GM18498 (cell line): ENCODE data around the gene PYCARD.
"Not testable (repeated sequence)": the region's sequence is repeated elsewhere in the genome, so short reads cannot be mapped to it uniquely, and the experiment has no call there.

Source experiments
- ATAC-seq: cut with Tn5 transposase; IDR thresholded peaks from one replicate; pipeline ENCODE4 v1.9.1; 2021; ENCODE audit warnings: mild to moderate bottlenecking, moderate library complexity; ENCODE audit not compliant: unreplicated experiment

PYCARD gene

DNA sequence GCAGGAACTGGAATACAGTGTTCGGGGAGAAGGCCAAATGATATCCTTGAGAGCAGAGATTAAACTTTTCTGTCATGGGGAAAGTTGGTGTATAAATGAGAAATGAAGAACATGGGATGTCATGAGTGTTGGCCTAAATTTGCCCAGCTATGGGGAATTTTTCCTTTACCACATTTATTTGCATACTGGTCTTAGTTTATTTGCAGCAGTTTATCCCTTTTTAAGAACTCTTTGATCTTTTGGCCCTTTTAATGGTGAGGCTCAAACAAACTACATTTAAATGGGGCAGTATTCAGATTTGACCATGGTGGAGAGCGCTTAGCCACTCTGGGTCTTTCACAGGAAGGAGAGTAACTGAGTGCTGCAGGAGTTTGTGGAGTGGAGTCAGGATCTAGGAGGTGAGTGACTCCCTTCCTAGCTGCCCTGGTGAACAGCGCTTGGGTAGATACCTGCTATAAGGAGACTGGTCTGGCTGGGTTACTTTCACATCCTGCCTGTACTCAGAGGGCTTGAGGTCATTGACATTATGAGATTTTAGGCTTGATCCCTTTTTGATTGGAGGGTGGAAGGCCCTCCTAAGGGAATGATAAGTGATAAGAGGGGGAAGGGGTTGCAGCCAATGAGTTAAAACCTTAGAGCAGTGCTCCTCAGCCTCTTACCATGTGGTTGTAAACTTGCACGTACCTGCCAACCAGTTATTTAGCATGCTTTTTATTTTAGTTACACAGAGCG, 10.7 kb downstream of the PYCARD start:
- no peak for ATAC-seq

DNA sequence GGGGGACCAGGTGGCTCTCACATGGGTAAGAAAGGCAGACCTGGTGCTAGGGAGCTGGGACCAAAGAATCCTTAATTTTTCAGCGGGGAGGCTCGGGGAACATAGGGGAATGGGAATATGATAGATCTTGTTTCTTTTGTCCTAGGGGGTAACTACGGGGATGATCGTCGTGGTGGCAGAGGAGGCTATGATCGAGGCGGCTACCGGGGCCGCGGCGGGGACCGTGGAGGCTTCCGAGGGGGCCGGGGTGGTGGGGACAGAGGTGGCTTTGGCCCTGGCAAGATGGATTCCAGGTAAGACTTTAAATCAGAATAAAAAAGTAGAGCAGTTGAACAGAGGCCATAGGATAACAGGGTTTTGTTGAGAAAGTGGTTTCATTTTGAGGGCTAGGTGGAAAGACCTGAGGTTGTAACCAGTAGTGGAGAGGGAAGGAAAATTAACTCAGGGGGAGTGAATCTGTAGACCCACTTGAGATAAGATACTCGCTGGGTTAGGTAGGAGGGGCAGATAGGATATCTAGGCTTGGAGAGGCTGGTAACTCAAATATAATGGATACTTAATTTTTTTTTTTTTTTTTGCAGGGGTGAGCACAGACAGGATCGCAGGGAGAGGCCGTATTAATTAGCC, 11.6 kb downstream of the PYCARD start:
- no peak for ATAC-seq

DNA sequence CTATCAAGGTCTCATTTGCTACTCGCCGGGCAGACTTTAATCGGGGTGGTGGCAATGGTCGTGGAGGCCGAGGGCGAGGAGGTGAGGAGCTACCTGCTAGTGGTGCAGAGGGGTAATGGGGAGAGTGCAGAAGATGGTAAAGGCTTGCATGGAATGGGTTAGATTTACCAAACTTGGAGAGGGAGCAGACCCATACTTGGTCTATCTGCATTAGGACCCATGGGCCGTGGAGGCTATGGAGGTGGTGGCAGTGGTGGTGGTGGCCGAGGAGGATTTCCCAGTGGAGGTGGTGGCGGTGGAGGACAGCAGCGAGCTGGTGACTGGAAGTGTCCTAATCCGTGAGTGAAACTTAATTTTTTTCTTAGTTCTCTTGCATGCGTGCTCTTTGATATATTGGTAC, 12.5 kb downstream of the PYCARD start:
- no peak for ATAC-seq

DNA sequence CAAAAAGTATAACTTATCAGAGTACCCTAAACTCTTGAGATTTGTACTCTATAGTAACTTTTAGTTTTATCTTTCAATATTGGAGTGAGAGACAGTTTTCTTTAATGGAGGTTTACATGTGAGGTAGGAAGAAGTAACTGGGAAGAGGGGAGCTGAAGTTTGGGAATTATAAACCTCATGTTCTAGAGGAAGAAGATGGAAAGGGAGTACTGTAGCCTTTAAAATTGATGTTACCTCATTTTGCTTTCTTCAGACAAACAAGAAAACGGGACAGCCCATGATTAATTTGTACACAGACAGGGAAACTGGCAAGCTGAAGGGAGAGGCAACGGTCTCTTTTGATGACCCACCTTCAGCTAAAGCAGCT, 13.2 kb downstream of the PYCARD start:
- no peak for ATAC-seq

DNA sequence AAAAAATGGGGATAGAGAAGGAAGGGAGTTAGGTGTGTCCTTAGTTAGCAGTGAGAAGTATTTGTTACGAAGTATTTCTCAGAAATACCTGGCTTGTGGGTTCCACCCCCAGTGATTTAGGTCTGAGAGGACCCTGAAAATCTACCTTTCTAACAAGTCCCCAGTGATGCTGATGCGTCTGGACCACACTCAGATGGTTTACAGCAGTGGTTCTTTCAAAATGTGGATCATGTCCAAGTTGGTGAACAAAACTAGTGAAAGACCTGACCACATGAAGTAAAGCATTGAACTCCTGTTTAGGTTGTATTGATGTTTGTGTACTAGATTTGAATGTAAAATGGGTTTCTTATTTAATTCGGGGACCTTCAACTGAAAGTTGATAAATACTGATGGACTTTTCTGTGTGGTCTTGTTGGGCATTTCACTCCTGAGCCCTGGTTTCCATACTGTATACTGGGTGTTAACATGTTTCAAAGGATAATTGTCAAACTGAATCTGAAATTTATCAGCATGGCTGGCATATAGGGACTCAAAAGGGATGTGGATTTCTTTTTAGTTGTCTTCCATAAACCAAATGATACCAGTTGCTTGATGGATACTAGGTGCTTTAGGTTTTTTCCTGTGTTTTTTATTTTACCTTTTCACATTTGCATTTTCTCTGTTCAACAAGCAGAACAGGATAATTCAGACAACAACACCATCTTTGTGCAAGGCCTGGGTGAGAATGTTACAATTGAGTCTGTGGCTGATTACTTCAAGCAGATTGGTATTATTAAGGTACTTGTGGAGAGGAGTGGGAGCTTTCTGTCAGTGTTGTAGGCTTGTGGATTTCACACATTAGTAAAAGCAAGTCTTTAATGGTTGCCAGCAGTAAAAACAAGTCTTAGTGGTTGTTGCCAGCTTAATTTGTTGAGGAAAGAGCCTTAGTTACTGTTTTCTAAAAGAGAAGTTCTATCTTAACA, 13.8 kb downstream of the PYCARD start:
- ATAC-seq = no peak

DNA sequence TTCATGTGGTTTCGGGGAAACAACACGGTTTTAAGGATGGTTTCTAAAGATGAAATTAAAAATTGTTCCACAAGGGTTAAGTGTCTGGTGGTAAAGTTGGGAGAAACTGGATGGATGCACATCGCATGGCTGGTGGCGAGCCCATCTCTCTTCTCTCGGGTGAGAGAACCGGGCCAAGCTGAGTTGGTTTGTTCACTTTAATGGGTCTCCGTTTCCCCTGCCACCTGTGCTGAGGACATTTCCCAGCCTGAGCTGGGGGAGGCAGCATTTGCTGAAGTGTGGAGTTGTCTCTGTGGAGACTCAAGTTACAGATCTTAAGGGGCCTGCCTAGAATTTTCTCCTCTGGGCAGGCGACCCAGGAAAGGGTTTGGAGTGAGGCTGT, 14.8 kb downstream of the PYCARD start:
- ATAC-seq = no peak

DNA sequence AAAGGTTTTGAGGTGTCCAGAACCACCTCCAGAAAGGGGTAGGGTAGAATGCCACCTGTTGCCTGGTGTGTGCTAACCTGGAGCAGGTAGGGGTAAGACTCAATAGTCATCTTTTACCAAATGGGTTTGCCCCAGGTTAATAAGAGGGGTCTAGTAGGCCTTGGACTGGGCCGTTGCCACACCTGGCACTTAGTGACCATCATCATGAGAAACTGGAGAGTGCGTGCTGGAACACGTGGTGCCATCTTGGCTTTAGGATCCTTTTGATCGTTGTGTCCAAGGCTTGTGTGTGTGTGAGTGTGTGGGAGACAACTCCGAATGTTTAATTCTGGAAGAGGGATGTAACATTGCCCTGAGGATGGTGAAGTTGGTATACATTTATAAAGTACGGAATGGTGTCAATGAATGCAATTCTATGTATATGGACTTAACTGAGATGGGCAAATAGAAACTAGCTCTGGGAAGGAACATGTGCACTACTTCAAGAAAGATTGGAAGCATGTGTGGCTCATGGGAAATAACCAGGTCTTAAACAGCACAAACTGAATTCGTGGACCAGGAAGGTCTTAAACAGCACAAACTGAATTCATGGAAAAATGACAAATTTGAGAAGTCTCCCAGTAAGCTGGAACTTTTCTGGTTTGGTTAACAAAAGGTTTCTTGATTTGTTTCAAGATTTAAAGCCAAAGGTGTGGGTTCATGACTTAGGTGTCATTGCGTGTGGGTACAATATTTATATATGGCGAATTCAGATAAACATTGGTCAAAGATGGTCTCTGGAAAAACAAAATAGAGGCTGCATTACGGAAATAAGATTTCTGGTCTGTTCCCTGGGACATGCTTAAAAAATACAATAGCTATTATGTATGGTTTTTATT, 15.4 kb downstream of the PYCARD start:
- ATAC-seq = no peak

DNA sequence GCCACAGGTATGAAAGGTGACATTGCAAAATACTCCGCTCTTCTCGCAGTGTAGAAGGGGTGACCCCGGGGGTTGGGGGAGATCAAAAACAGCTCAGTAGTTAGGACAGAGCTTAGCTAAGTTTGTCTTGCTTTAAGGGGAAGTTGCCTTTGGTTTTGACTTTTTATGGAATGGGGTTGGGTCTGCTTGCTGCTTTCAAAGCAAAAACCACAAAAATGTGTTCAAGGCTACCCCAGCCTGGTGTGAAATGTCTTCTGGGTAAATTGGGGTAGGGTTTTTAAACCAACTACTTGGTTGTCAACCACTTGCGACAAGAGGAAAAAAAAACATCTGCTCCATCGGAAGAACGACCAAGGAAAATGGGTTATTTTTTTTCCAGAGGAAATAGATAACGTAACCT, 16.4 kb downstream of the PYCARD start:
- ATAC-seq = no peak

DNA sequence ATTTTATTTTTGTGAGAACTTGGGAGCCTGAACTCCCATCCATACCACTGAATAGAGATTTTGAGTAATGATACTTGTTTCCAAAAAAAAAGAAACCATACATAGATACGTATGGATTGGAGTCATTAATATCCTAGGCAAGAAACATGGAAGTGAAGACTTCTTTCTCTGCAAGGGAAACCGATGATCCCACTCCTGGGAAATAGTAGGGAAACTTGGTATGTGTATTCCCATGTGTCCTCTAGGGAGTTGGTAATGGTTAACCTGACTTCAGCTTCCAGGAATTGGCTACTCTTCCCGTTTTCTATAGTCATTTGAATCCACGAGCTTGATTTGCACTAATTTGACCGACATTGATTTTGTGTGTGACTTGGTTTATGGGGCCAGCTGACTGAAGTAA, 17.2 kb downstream of the PYCARD start:
- ATAC-seq = no peak

DNA sequence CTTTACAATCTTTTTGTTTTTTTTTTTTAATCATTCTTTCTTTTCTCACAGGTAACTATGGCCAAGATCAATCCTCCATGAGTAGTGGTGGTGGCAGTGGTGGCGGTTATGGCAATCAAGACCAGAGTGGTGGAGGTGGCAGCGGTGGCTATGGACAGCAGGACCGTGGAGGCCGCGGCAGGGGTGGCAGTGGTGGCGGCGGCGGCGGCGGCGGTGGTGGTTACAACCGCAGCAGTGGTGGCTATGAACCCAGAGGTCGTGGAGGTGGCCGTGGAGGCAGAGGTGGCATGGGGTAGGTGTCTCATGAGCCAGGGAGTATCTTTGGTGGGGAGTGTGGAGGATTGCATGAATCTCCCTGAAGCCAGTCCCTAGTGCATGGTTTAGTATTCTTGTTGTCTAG, 17.7 kb downstream of the PYCARD start:
- ATAC-seq = no peak

DNA sequence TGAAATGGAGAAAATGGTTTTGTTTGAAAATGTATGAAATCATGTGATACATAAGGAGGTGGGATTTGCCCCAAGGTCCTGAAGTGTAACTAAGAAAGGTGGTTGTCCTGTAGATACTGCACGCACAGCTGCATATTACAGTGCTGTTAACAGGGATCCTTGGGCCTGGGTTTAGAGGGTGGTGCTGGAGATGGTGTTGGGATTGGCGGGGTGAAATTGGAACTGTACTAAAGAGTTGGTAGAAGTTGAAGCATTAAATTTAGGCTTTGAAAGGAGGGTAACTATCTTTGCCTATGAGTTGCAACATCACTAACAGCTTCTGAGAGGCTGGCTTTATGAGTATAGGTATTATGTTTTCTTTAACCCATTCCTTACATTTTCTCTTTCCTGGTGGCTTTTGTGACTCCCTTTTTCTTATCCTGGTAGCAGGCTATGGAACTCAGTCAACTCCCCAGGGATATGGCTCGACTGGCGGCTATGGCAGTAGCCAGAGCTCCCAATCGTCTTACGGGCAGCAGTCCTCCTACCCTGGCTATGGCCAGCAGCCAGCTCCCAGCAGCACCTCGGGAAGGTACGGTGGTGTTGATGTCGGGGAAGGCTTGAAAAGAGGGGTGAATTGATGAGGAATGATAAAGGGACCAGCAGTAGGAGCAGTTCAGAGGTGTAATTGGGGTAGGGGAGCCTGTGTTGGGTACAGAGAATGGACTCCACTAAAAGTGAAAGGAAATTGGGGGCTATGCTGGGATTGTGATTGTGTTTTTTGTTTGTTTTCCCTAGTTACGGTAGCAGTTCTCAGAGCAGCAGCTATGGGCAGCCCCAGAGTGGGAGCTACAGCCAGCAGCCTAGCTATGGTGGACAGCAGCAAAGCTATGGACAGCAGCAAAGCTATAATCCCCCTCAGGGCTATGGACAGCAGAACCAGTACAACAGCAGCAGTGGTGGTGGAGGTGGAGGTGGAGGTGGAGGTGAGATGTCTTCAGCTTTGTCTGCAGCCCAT, 18.8 kb downstream of the PYCARD start:
- ATAC-seq = no peak

DNA sequence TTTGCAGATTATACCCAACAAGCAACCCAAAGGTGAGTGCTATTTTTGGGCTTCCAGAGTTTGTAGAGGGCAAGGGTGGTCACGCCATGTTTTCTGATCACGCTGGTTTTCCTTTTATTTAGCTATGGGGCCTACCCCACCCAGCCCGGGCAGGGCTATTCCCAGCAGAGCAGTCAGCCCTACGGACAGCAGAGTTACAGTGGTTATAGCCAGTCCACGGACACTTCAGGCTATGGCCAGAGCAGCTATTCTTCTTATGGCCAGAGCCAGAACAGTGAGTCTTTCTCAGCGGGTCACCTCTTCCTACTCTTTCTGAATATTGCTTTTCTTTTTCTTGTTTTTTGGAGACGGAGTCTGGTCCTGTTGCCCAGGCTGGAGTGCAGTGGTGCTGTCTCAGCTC, 20.2 kb downstream of the PYCARD start:
- ATAC-seq = no peak

DNA sequence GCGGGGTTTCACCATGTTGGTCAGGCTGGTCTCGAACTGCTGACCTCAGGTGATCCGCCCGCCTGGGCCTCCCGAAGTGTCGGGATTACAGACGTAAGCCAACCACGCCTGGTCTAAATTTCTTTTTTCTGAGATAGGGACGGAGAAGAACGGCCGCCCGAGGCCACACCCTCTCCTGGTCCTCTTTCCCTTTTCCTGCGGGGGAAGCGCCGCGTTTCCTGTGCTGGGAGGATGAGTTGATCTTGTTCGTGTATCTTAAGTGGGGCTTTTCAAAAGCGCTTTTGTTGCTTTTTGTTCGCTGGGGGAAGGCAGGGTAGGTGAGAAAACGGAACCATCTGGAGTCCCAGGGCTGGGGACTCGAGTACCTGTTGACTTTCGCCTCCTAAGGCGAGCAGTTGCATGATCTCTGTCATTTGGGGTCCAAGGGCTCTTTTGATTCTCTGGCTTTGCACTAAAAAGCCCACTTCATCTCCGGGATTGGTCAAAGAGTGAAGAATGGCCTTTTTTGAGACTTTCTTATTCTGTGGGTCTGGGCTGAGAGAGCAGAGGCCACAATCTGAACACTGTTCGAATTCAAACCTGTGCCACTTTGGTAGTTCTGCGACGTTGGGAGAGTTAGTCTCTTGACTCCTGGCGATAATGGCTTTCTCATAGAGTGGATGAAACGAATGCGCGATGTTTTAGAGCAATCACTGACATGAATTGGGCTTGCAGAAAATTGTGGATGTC, 21.3 kb downstream of the PYCARD start:
- ATAC-seq = no peak

DNA sequence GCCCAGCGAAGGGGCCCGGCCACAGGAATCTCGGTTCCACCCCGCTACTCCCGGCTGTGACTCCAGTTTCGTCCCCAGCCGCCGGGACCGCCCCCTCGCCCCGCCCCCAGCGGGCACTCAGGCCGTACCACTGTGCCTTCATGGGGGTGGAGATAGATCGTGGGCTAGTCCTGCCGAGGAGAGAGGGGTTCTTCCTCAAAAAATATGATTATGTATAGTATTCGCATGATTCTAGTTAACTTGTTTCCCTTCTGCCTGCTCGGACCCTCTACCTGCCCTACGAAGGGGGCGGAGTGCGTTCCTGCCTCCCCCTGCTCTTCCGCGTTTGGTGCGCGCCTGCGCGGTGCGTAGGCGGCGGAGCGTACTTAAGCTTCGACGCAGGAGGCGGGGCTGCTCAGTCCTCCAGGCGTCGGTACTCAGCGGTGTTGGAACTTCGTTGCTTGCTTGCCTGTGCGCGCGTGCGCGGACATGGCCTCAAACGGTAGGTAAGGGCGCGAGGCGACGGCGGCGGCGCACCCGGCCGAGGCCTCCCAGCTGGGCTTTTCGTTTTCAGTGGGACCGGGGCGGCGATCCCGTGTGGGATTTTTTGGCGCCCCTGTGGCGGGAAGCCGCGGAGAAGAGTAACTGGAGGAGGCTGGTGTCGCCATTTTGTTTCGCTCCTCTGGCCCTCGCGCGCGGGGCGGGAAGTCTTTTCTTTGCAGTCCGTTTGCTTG, 22.7 kb downstream of the PYCARD start, which contains the start of gene FUS:
TSS of gene FUS (plus strand) at position 393 of the 713 bp plus-strand sequence. CDS start at position 469, 76 bp downstream.
- ATAC-seq = peak; percentile 68

DNA sequence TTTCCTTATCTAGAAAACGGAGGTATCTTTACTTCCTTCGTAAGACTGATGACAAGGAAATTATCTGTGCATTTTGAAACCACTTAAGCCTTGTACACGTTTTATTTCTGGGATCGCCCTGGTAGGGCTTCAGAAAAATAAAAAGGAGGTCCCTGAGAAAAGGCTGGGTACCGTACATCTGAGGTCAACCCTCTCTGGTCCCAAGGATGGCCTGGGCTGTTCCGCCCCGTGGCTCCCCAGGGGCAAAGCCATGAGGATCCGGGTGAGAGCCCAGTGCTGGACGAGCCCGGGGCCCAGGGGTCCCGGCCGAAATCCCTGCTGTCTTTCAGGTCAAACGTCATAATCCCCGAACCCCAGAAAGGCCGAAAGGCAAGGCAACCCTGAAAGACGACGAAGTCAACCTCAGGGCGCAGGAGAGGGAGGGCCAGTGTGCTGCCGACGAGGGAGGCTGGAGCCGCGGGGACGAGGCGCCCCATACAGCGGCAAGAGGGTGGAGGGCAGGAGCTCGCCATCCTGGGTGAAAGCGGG, 23.3 kb downstream of the PYCARD start:
- peak; percentile 0 for ATAC-seq

DNA sequence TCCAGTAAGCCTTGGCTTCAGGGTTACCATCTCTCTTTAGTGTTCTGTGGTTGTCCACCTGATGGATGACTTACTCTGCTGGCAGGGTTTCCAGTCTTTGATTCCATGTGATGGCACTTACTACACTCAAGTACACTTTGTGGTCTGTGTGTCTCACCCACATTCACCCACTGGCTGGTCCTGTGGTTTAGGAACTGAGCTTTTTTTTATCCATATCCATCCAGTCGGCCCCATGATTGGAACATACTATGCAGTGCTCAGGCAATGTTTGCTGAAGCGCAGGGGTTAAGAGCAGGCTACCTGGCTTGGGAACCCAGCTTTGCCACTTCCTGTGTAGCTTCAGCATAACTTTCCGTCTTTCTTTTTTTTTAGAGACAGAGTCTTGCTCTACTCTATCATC, 25.4 kb downstream of the PYCARD start:
- no peak for ATAC-seq

DNA sequence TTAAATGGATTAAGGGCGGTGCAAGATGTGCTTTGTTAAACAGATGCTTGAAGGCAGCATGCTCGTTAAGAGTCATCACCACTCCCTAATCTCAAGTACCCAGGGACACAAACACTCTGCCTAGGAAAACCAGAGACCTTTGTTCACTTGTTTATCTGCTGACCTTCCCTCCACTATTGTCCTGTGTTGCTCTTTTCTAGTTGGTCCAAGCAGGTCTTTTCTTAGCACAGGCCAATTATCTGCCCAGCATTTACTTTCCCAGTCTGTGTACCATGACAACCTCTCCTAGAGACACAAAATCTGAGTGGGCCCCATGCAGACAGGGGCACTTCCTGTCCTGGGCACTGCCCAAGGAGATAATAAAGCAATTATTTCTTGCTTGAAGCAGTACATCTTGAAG, 32.5 kb downstream of the PYCARD start:
- not testable (repeated sequence) for ATAC-seq

DNA sequence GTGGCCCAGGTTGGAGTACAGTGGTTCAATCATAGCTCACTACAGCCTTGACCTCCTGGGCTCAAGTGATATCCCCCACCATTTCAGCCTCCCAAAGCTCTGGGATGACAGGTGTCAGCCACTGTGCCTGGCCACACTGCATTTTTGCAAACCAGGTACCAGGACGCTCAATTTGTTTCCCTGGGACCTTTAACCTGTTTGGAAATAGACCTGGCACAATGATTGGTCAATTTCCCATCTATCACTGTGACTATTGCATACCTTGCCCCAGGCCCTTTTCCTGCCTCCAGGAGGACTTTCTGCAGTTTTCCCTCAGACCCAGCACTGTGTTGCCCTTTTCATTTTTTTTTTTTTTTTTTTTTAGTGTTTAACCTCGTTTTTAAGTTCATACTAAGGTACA, 33.7 kb downstream of the PYCARD start:
- ATAC-seq = no peak
